WERI-Rb-1 (cell line): Measurements from ENCODE around the gene CCM2L.

Source experiments
- DNase-seq: peaks from one replicate; pipeline ENCODE4 v3.0.0-alpha.2; 2020
- H3K27ac ChIP-seq: fragments of 250-450 bp; sonication (Bioruptor Pico); 2 replicates; pipeline ENCODE4 v1.5.1; 2020; ENCODE audit warnings: mild to moderate bottlenecking, moderate library complexity
- H3K27me3 ChIP-seq: fragments of 250-450 bp; sonication (Bioruptor Pico); 2 replicates; pipeline ENCODE4 v1.5.1; 2021; ENCODE audit warnings: mild to moderate bottlenecking, low read depth, moderate library complexity; ENCODE audit not compliant: insufficient read depth, severe bottlenecking
- H3K36me3 ChIP-seq: fragments of 250-450 bp; sonication (Bioruptor Pico); 2 replicates; pipeline ENCODE4 v1.5.1; 2020; ENCODE audit warnings: mild to moderate bottlenecking, moderate library complexity
- H3K4me3 ChIP-seq: 2 replicates; pipeline ENCODE4 v1.5.1; 2011; ENCODE audit warnings: low read depth, mild to moderate bottlenecking, control low read depth, low read length
- H3K9me3 ChIP-seq: fragments of 250-450 bp; sonication (Bioruptor Pico); 2 replicates; pipeline ENCODE4 v1.5.1; 2021; ENCODE audit warnings: mild to moderate bottlenecking, moderate library complexity; ENCODE audit not compliant: severe bottlenecking
- CTCF ChIP-seq: IDR thresholded peaks from 2 replicates; pipeline ENCODE4 v1.5.1; 2011; ENCODE audit warnings: low read depth, mild to moderate bottlenecking, control low read depth, inconsistent platforms, low read length

Gene CCM2L

GRCh38 chr20:32068174-32068573 is 57.9 kb downstream of the CCM2L start:
- Histone ChIP-seq H3K36me3 (no peaks in the 10 kb centered on the region), H3K9me3 (no peaks in the 10 kb centered on the region), H3K4me3 (no peak overlapping the region), H3K27me3 (no peaks in the 10 kb centered on the region), H3K27ac (no peak overlapping the region)
- TF ChIP-seq CTCF, result no peak
- no peak for DNase-seq

GRCh38 chr20:32069711-32070110 is 59.5 kb downstream of the CCM2L start:
- H3K9me3 ChIP-seq, result no peaks in the 10 kb centered on the region
- no peaks in the 10 kb centered on the region for H3K27me3 ChIP-seq
- H3K36me3 ChIP-seq, result no peaks in the 10 kb centered on the region
- H3K4me3 ChIP-seq, result no peak overlapping the region
- DNase-seq, result no peak
- no peak for TF ChIP-seq CTCF
- H3K27ac ChIP-seq, result no peak overlapping the region

- no peak overlapping the region for H3K27ac ChIP-seq
- H3K4me3 ChIP-seq, result no peak overlapping the region
- DNase-seq, result no peak
- no peaks in the 10 kb centered on the region for H3K36me3 ChIP-seq
- no peaks in the 10 kb centered on the region for H3K9me3 ChIP-seq
- TF ChIP-seq CTCF, result no peak
- H3K27me3 ChIP-seq, result no peaks in the 10 kb centered on the region
Observed at GRCh38 chr20:32070282-32070681, 60.0 kb downstream of the CCM2L start.

GRCh38 chr20:32070690-32071213 is 60.5 kb downstream of the CCM2L start:
- no peak overlapping the region for H3K27ac ChIP-seq
- H3K36me3 ChIP-seq, result no peaks in the 10 kb centered on the region
- no peak for DNase-seq
- no peaks in the 10 kb centered on the region for H3K27me3 ChIP-seq
- no peaks in the 10 kb centered on the region for H3K9me3 ChIP-seq
- no peak overlapping the region for H3K4me3 ChIP-seq
- no peak for TF ChIP-seq CTCF

GRCh38 chr20:32071395-32072167 is 61.3 kb downstream of the CCM2L start:
- Histone ChIP-seq H3K36me3 (no peaks in the 10 kb centered on the region), H3K4me3 (no peak overlapping the region), H3K27me3 (no peaks in the 10 kb centered on the region), H3K9me3 (no peaks in the 10 kb centered on the region), H3K27ac (no peak overlapping the region)
- no peak for DNase-seq
- no peak for TF ChIP-seq CTCF
